Astrocyte of the spinal cord (primary cell): ENCODE results near the gene LPAR1.
A peak's percentile ranks its signal among the peaks of the same experiment; 100 is the strongest.

Experiments
- DNase-seq: peaks from one replicate; pipeline ENCODE4 v3.0.0; 2011; ENCODE audit warnings: low read depth, low spot score
- H3K4me3 ChIP-seq: 2 replicates; pipeline ENCODE4 v1.5.1; 2011; ENCODE audit warnings: low read depth, mild to moderate bottlenecking, low read length, moderate library complexity
- in situ Hi-C: cut with HindIII; loops from 2 replicates; pipeline ENCODE4 v1.10.0; 2017; ENCODE audit warnings: low sequenced_read_pairs
- TF ChIP-seq, protein P1 (sequence below): IDR thresholded peaks from 2 replicates; pipeline ENCODE4 v1.5.1; 2012; ENCODE audit warnings: low read depth, mild to moderate bottlenecking, low read length, inconsistent platforms

Gene LPAR1

DNA sequence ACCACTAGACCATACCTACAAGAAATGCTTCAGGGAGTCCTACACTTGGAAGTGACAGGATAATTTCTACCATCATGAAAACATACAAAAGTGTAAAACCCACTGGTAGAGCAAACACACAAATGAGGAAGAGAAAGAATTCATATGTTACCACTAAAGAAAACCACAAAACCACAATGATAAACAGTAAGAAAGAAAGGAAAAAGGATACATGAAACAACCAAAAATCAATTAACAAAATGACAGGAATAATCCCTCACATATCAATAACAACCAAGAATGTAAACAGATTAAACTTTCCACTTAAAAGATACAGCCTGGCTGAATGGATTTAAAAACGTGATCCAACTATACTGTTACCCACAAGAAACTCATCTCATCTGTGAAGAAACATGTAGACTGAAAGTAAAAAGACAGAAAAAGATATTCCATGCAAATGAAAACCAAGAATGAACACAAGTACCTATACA, 83.4 kb downstream of the LPAR1 start:
- no peak overlapping the region for H3K4me3 ChIP-seq
- in situ Hi-C loops = no loop called here
- DNase-seq = peak; percentile 55
- TF ChIP-seq, protein P1, sequence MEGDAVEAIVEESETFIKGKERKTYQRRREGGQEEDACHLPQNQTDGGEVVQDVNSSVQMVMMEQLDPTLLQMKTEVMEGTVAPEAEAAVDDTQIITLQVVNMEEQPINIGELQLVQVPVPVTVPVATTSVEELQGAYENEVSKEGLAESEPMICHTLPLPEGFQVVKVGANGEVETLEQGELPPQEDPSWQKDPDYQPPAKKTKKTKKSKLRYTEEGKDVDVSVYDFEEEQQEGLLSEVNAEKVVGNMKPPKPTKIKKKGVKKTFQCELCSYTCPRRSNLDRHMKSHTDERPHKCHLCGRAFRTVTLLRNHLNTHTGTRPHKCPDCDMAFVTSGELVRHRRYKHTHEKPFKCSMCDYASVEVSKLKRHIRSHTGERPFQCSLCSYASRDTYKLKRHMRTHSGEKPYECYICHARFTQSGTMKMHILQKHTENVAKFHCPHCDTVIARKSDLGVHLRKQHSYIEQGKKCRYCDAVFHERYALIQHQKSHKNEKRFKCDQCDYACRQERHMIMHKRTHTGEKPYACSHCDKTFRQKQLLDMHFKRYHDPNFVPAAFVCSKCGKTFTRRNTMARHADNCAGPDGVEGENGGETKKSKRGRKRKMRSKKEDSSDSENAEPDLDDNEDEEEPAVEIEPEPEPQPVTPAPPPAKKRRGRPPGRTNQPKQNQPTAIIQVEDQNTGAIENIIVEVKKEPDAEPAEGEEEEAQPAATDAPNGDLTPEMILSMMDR = no peak

- TF ChIP-seq, protein P1 = no peak
- no peak for DNase-seq
- no peak overlapping the region for H3K4me3 ChIP-seq
- in situ Hi-C loops = no loop called here
Observed at GRCh38 chr9:110952540-110952859, 85.8 kb downstream of the LPAR1 start.

GRCh38 chr9:110951805-110952539, 86.3 kb downstream of the LPAR1 start:
- DNase-seq = no peak
- no peak overlapping the region for H3K4me3 ChIP-seq
- in situ Hi-C loops = no loop called here
- TF ChIP-seq, protein P1 = no peak

- in situ Hi-C loops = no loop called here
- H3K4me3 ChIP-seq = no peak overlapping the region
- no peak for DNase-seq
- TF ChIP-seq, protein P1 = no peak
Observed at GRCh38 chr9:110950041-110950645, 88.1 kb downstream of the LPAR1 start.

GRCh38 chr9:110949081-110949480, 89.2 kb downstream of the LPAR1 start:
- in situ Hi-C loops = no loop called here
- DNase-seq = no peak
- TF ChIP-seq, protein P1 = no peak
- H3K4me3 ChIP-seq = no peak overlapping the region

GRCh38 chr9:110947491-110948044, 90.7 kb downstream of the LPAR1 start:
- TF ChIP-seq, protein P1 = no peak
- no peak for DNase-seq
- in situ Hi-C loops = no loop called here
- H3K4me3 ChIP-seq = no peak overlapping the region
